ENCODE data around the gene ISG20.

Gene ISG20

GRCh38 chr15:88653200-88654064 lies 14.6 kb downstream of the ISG20 start:
- DNase-seq (ENCODE audit: low read depth in 2 of 2) = no peak

GRCh38 chr15:88654430-88655102 lies 15.8 kb downstream of the ISG20 start:
- no peak for DNase-seq (ENCODE audit: low read depth in 2 of 2)

GRCh38 chr15:88655103-88655553 lies 16.3 kb downstream of the ISG20 start:
- no peak for DNase-seq (ENCODE audit: low read depth in 2 of 2)

GRCh38 chr15:88655800-88656488 lies 17.1 kb downstream of the ISG20 start:
- no peak for DNase-seq (ENCODE audit: low read depth in 2 of 2)

GRCh38 chr15:88656760-88657221 lies 18.0 kb downstream of the ISG20 start:
- no peak for DNase-seq (ENCODE audit: low read depth in 2 of 2)

- no peak for DNase-seq (ENCODE audit: low read depth in 2 of 2)
Observed at GRCh38 chr15:88657326-88658069, 18.7 kb downstream of the ISG20 start.

GRCh38 chr15:88658070-88658965 lies 19.5 kb downstream of the ISG20 start:
- DNase-seq (ENCODE audit: low read depth in 2 of 2) = no peak

GRCh38 chr15:88658972-88659931 lies 20.4 kb downstream of the ISG20 start:
- DNase-seq (ENCODE audit: low read depth in 2 of 2) = no peak

- DNase-seq (ENCODE audit: low read depth in 2 of 2) = no peak
Observed at GRCh38 chr15:88661041-88661700, 22.4 kb downstream of the ISG20 start.

- no peak for DNase-seq (ENCODE audit: low read depth in 2 of 2)
Observed at GRCh38 chr15:88661761-88662556, 23.1 kb downstream of the ISG20 start.

GRCh38 chr15:88663141-88663621 lies 24.4 kb downstream of the ISG20 start:
- no peak for DNase-seq (ENCODE audit: low read depth in 2 of 2)

- no peak for DNase-seq (ENCODE audit: low read depth in 2 of 2)
Observed at GRCh38 chr15:88664151-88664778, 25.4 kb downstream of the ISG20 start.

GRCh38 chr15:88674661-88675060 lies 35.8 kb downstream of the ISG20 start:
- DNase-seq (ENCODE audit: low read depth in 2 of 2) = no peak

- DNase-seq (ENCODE audit: low read depth in 2 of 2) = no peak
Observed at GRCh38 chr15:88678755-88679154, 39.9 kb downstream of the ISG20 start.

- no peak for DNase-seq (ENCODE audit: low read depth in 2 of 2)
Observed at GRCh38 chr15:88680241-88681001, 41.6 kb downstream of the ISG20 start.

- no peak for DNase-seq (ENCODE audit: low read depth in 2 of 2)
Observed at GRCh38 chr15:88681610-88682221, 42.9 kb downstream of the ISG20 start.
